ENCODE data around the gene ZBTB20.

The ZBTB20 gene

DNA sequence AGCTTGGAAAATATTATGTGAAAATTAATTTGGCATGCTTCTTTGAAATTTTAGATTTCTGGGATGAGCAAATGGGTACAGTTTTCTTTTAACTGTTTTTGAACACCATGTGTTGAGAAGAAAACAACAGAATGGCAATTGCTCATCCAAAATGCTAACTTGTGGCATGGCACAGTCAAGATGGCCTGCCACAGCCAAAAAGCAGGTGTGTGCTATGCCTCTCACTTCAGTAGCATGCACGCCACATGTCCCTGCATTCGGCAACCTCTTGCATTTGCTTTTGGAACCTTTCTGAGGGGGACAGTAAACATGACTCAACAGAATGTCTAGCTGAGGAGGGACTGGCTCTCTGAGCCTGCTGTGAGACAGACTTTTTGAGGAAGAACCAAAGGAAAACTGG is 714.8 kb downstream of the ZBTB20 start:
- DNase-seq (no peak), ATAC-seq (replicated peaks) (no peak)
- no peak overlapping the region for H3K27ac Mint-ChIP-seq
- H3K36me3 Mint-ChIP-seq = peaks cover 0 to 3% of the 10 kb centered on the region in 2 donors
- no peaks in the 10 kb centered on the region for H3K9me3 Mint-ChIP-seq
- no peaks in the 10 kb centered on the region for H3K27me3 Mint-ChIP-seq
- no peak overlapping the region for H3K4me3 Mint-ChIP-seq
- peaks cover 15 to 25% of the 10 kb centered on the region in 2 donors for H3K4me1 Mint-ChIP-seq

DNA sequence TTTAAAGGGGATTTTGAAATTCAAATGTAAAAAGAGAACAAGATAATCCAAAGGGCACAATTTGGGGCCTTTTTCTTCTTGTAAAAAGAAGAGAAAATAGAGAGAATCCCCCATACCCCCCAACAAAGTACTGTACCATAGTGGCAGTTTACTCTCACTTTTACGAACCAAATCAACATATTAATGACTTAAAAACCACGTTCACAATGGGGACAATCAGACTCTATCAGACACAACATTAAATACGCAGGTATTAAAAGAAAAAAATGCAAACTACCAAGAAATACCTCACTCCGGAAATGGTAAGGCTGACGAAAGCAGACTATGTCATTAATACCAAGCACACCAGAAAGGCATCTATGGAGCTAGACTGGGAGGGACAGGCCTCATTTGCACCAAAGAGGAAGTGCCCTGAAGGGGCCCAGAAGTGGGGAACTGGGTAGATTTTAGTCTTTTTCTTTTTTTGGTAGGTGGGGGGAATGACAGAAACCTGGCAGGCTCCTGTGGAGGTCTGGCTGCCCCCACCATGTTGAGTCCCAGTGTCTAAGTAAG is 719.0 kb downstream of the ZBTB20 start:
- peak overlapping the region; percentile 91 for H3K27ac Mint-ChIP-seq
- peaks cover 10 to 18% of the 10 kb centered on the region in 2 donors for H3K4me1 Mint-ChIP-seq
- H3K27me3 Mint-ChIP-seq = no peaks in the 10 kb centered on the region
- peaks cover 0 to 4% of the 10 kb centered on the region in 2 donors for H3K9me3 Mint-ChIP-seq
- H3K4me3 Mint-ChIP-seq = peak overlapping the region; percentile 19 to 23
- peaks cover 3 to 4% of the 10 kb centered on the region in 2 donors for H3K36me3 Mint-ChIP-seq
- DNase-seq (peak; percentile 27), ATAC-seq (replicated peaks) (peak; percentile 62 to 94)

GRCh38 chr3:114427285-114428043 is 719.6 kb downstream of the ZBTB20 start:
- H3K4me3 Mint-ChIP-seq = peak overlapping the region; percentile 12 to 23
- H3K27me3 Mint-ChIP-seq = no peaks in the 10 kb centered on the region

DNA sequence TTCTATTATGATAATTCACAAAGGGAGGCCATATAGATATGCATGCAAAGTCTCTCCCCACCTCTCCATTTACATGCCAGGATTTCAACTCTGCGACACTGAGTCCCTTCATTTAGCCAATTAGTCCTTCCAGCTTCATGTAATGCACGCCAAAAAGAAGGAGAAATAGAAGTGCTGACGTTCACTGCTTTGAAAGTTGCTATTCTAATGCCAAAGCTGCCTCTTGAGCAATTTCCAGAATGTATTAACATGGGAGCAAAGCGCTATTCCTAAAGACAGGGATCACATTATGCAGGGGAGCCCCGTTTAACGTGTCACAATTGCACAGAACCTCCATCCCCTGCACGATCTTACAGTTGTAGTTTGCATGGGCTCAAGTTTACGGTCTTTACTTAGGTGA is 722.8 kb downstream of the ZBTB20 start:
- Mint-ChIP-seq H3K9me3 (peaks cover 0 to 4% of the 10 kb centered on the region in 2 donors), H3K4me1 (peaks cover 11 to 21% of the 10 kb centered on the region in 2 donors), H3K36me3 (peaks cover 3 to 4% of the 10 kb centered on the region in 2 donors), H3K4me3 (no peak overlapping the region), H3K27ac (no peak overlapping the region), H3K27me3 (no peaks in the 10 kb centered on the region)
- DNase-seq (no peak), ATAC-seq (replicated peaks) (no peak)

More at GRCh38 chr3:114427285-114428043, 719.6 kb downstream of the ZBTB20 start:
- Mint-ChIP-seq H3K4me1 (peaks cover 10 to 18% of the 10 kb centered on the region in 2 donors), H3K36me3 (peaks cover 3 to 4% of the 10 kb centered on the region in 2 donors), H3K9me3 (peaks cover 0 to 4% of the 10 kb centered on the region in 2 donors), H3K27ac (peak overlapping the region; percentile 91)
- DNase-seq (no peak), ATAC-seq (replicated peaks) (peak; percentile 29 to 51)

DNA sequence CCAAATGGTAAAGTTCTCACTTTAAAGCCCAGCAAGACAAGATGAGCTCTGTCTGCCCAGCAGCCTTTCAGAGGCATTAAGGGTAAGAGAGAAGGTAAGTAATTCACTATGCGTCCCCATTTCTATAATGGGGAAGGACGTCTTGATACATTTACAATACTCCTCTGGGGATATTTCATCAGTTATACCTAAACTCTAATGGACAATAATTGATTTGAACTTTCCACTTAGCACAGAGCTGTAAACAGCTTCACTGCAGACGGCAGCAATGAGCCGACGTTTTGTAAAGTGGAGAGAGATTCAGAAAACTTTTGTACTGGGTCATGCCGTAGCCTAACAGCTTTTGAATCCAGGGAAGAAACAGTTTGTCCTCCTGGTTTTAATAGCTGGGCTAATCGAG is 725.9 kb downstream of the ZBTB20 start:
- no peak for ATAC-seq (replicated peaks)
- Mint-ChIP-seq H3K4me3 (no peak overlapping the region), H3K27ac (no peak overlapping the region), H3K4me1 (peaks cover 13 to 22% of the 10 kb centered on the region in 2 donors), H3K27me3 (no peaks in the 10 kb centered on the region), H3K9me3 (peaks cover 0 to under 1% of the 10 kb centered on the region in 2 donors), H3K36me3 (peaks cover under 1% of the 10 kb centered on the region in 2 donors)
- DNase-seq = no peak

- Mint-ChIP-seq H3K36me3 (no peaks in the 10 kb centered on the region), H3K27me3 (no peaks in the 10 kb centered on the region), H3K9me3 (no peaks in the 10 kb centered on the region), H3K4me3 (no peak overlapping the region), H3K4me1 (peaks cover 13 to 23% of the 10 kb centered on the region in 2 donors), H3K27ac (no peak overlapping the region)
- no peak for DNase-seq
- ATAC-seq (replicated peaks) = no peak
These were observed 727.0 kb downstream of the ZBTB20 start for GRCh38 chr3:114420072-114420471.

- no peaks in the 10 kb centered on the region for H3K27me3 Mint-ChIP-seq
- peaks cover 13 to 25% of the 10 kb centered on the region in 2 donors for H3K4me1 Mint-ChIP-seq
- H3K9me3 Mint-ChIP-seq = no peaks in the 10 kb centered on the region
- peak overlapping the region; percentile 29 to 66 for H3K4me3 Mint-ChIP-seq
- peak overlapping the region; percentile 60 for H3K27ac Mint-ChIP-seq
- no peaks in the 10 kb centered on the region for H3K36me3 Mint-ChIP-seq
- no peak for DNase-seq
- ATAC-seq (replicated peaks) = peak; percentile 84 to 86
These were observed 728.2 kb downstream of the ZBTB20 start for GRCh38 chr3:114418724-114419543.

DNA sequence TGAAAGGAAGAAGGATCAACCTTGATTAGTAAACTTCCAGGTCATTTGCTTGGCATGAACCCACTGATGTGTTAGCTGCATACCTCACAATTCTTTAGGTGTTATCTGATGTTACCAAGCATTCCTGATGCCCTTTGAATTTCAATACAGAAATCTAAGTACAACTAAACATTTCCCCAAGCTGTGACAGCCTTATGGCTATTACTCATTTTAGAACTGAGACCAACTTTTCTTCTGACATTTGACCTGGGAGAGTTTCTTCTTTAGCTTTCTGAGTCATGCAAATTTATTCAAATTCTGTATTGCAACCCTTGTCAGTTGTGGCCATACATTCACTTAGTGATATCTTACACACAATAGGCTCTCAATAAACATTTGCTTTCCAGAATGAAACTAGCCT is 729.0 kb downstream of the ZBTB20 start:
- peak; percentile 93 for ATAC-seq (replicated peaks)
- Mint-ChIP-seq H3K4me3 (peak overlapping the region; percentile 45 to 66), H3K36me3 (no peaks in the 10 kb centered on the region), H3K4me1 (peaks cover 13 to 28% of the 10 kb centered on the region in 2 donors), H3K27ac (peak overlapping the region; percentile 60), H3K27me3 (no peaks in the 10 kb centered on the region), H3K9me3 (no peaks in the 10 kb centered on the region)
- DNase-seq = no peak

DNA sequence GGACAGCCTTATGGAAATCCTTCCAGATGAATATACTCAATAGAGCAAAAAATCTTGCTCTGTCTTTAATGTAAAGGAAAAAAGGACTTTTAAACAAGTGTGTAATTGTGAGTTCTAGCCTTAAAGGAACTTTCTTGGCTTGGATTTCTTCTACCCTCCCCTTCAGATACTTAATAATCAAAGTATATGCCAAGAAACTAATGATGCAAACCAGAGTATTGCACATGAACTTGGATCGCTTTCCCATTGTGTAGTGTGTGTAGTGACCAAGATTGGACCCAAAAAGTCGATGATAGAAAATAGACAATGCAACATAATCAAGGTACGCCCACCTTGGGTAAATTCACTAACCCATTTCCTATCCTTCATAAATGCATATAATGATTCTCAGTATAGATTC is 729.4 kb downstream of the ZBTB20 start:
- H3K4me1 Mint-ChIP-seq = peaks cover 15 to 32% of the 10 kb centered on the region in 2 donors
- no peaks in the 10 kb centered on the region for H3K27me3 Mint-ChIP-seq
- no peaks in the 10 kb centered on the region for H3K36me3 Mint-ChIP-seq
- H3K9me3 Mint-ChIP-seq = no peaks in the 10 kb centered on the region
- DNase-seq (no peak), ATAC-seq (replicated peaks) (no peak)
- peak overlapping the region in 1 of 2 donors; percentile 45 for H3K4me3 Mint-ChIP-seq
- H3K27ac Mint-ChIP-seq = peak overlapping the region; percentile 22

DNA sequence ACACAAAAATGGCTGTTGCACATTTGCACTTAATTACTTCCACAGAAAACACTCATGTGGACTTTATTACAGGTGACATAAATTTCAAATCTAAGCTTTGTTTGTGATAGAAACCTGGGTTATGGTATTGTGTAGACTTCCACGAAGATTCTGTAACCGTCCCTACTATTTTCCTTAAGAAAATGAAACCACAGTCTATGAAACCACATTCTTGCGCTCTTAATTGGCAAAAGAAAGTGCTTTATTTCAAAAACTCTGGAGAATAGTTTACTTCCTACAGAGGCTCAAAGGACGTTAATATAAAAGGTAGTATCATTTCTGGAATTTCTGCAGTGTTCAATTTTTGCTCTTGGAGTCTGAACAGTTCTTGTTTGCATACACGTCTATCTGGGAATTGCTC is 729.8 kb downstream of the ZBTB20 start:
- ATAC-seq (replicated peaks) = no peak
- Mint-ChIP-seq H3K4me1 (peaks cover 16 to 35% of the 10 kb centered on the region in 2 donors), H3K4me3 (no peak overlapping the region), H3K27me3 (no peaks in the 10 kb centered on the region), H3K27ac (no peak overlapping the region), H3K36me3 (no peaks in the 10 kb centered on the region), H3K9me3 (no peaks in the 10 kb centered on the region)
- DNase-seq = no peak

DNA sequence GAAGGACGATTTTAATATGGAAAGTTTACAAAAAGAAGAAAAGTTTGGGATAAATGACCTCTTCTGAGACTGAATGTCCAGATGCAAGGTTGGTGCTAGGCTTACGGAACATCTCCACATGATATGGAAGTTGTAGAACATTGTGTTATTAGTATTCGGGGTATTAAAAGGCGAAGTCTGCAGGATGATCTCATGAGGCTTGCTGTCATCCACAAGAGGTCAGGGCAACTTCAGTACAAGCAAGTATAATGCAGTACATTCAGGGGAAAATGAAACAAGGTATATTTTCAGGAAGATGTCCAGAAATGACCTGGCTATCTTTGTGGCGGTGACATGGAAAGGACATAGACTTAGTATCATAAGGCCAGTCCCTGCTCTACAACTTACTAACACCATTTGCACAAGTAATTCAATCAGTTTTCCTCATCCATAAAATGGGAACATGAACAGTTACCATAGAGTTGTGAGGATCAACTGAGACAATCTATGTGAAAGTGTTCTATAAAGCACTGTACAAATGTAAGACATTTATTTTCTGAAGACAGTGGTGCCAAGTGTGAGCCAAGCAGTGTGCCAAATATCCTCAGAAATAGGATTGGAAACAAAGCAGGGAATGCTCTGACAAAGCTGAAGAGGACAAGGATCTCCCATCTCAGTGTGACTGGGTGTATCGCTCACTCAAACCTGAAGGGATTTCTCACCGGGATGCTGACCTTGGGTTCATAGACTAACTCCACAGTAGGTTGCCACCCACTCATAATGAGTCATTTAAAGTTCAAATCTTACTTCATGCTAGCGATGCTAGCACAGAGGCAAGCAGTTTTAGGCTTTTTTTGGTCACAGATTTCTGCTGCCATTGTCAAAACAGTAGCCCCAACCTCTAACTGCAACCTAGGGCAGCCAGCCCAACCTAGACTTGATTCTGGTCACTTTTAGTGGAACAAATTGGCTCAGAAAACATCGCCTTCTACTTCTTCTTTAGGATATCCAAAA is 735.0 kb downstream of the ZBTB20 start:
- peaks cover 19 to 55% of the 10 kb centered on the region in 2 donors for H3K4me1 Mint-ChIP-seq
- no peaks in the 10 kb centered on the region for H3K27me3 Mint-ChIP-seq
- H3K4me3 Mint-ChIP-seq = peak overlapping the region; percentile 20 to 26
- H3K27ac Mint-ChIP-seq = peak overlapping the region; percentile 66
- peak; percentile 89 to 93 for ATAC-seq (replicated peaks)
- H3K36me3 Mint-ChIP-seq = peaks cover 0 to 3% of the 10 kb centered on the region in 2 donors
- peak; percentile 4 for DNase-seq
- H3K9me3 Mint-ChIP-seq = no peaks in the 10 kb centered on the region

DNA sequence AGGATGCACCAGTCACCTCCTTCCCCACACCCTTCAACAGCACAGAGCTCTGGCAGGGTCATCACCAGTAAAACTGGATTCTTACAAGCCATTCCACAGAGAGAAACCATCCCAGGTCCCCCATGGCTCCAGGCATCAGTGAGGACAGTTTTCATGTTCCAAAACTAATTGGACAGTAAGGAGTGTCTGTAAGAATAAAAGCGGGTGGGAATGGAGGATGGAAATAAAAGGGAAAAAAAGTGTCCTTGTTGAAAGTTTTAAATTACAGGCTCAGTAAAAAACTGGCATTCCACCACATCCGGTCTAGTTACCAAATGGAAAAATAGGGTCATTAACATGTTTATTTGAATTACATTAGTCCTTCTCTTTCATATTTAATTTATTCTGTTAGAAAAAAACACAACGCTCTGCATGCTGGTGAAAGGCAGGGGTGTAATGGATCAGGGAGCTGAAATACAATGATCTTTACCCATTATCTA is 735.9 kb downstream of the ZBTB20 start:
- H3K27me3 Mint-ChIP-seq = no peaks in the 10 kb centered on the region
- H3K4me3 Mint-ChIP-seq = no peak overlapping the region
- no peaks in the 10 kb centered on the region for H3K9me3 Mint-ChIP-seq
- DNase-seq (no peak), ATAC-seq (replicated peaks) (no peak)
- peaks cover 19 to 50% of the 10 kb centered on the region in 2 donors for H3K4me1 Mint-ChIP-seq
- H3K36me3 Mint-ChIP-seq = peaks cover 0 to 3% of the 10 kb centered on the region in 2 donors
- H3K27ac Mint-ChIP-seq = no peak overlapping the region

All from stimulated activated naive B cell treated with anti-CD40 and anti-IgM and Interleukin-4, amounts not matched to agents 10 μg/mL and 1 μg/mL and 100 μg/mL, for 72 hours (primary cell).